ENCODE results near the gene EMILIN2.

Gene EMILIN2

GRCh38 chr18:2959341-2959740 lies 112.5 kb downstream of the EMILIN2 start:
- no peak for DNase-seq

DNA sequence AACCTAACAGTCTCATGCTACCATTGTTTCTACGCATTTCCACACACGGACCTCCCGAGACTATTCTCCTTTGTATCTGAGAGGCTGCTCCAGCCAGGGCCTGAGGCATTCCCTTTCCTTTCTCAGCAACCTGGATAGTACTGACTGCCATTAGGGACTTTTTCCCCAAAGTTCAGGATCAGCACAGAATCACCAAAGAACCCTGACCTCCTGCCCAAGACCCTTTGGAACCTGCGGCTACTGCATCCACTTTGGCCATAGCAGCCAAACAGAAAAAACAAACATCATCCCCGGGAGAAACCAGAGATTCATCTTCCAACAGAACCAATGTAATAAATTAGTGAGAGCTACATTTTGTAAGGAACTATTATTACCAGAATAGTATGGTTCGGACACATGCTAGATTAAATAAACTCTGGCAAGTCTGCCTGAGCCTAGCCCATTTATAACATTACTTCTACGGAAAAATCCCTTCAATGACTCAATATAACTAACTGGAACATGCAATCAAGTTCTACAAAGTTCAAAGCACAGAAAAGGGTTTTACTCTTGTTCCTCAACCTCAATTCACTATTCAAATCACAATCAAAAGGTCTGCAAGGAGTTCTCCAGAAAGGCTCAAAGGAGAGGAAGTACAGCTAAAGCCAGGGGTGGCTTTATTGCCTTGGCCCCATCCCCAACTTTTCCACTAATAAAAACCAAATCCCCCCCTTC lies 114.3 kb downstream of the EMILIN2 start:
- DNase-seq = no peak

GRCh38 chr18:2961821-2962220 lies 115.0 kb downstream of the EMILIN2 start:
- no peak for DNase-seq

DNA sequence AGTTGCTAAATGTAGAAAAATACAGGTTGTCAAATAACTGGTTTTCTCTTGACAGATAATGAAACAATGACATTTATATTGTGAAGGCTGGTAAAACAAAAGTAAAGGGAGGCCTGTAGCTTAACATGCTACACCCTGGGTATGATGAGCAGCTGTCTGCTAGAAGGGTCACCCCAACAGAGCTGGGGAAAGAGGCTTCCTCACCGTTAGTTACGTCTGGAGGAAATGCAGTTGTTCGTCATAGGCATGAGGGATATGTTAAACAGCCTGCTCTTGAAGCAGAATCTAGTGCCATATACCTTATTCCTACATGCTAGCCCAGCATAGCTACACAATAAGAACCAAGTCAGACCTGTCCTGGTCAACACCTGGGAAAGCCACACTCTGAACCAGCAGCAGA lies 116.2 kb downstream of the EMILIN2 start:
- DNase-seq = peak; percentile 69

- DNase-seq = no peak
These were observed 117.7 kb downstream of the EMILIN2 start for GRCh38 chr18:2964361-2965010.

Measured in CD4-positive, alpha-beta T cell treated with Interferon gamma for 1 hour (primary cell).